ENCODE results near the gene GJD2.

GRCh38 chr15:34783991-34784390 is 29.2 kb upstream of the GJD2 start:
- TF ChIP-seq POLR2AphosphoS5 (IDR thresholded peaks at IDR 0.05; ENCODE audit: low read depth, low read length) (no peak), CTCF (IDR thresholded peaks at IDR 0.05) (no peak), SIN3A (IDR thresholded peaks at IDR 0.05; ENCODE audit: borderline replicate concordance, insufficient read depth, low read depth, low read length) (no peak)

Data from Panc1 (cell line).